ENCODE data around the gene PEX11B. TPM values are rescaled to one million over a fixed set of nuclear protein-coding genes. Genes with fewer than 3 reads are reported as not detected.

Gene PEX11B, protein sequence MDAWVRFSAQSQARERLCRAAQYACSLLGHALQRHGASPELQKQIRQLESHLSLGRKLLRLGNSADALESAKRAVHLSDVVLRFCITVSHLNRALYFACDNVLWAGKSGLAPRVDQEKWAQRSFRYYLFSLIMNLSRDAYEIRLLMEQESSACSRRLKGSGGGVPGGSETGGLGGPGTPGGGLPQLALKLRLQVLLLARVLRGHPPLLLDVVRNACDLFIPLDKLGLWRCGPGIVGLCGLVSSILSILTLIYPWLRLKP
- total RNA-seq, result 31.0 and 31.4 TPM in 2 replicates

GRCh38 chr1:145918144-145918991 is at the start of gene PEX11B:
Gene PEX11B, minus strand, starts transcription at chr1:145918717. Its CDS starts 29 bp downstream, at chr1:145918688.

DNA sequence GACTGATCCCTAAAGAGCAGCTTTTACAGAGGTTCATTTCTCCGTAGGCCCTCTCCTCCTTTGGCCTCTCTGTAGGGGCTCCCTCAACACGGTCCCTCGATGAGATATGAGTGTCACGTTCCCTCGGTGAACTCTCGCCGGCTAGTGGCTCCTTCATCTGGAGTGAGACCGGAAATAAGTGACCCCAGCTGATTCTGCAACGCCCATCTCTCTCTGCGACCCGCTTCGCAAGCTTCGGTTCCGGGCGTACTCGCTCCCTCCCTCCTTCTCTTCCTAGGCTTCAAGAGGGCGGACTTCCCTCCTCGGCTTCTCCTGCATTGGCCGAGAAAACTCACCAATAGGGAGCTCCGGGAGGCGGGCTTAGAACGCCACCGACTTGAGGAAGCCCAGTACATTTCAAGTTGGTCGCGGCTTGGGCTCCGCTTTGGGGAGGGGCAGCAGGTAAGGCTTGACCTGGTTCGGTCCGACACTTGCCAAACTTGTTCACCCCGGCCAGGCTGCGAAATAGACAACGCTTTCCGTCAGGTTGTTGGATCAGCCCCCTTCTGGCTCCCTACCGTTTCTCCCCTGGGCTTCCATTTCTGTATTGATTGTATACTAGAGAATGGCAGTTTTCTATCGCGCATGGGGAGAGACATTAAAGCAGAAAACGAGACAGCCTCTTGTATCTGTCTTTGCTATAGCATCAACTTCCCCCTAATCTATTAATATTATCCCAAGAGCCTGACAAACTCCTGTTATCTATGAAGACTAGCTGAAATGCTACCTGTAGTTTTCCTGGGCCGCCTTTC is 46.0 kb upstream of the PEX11B start, which contains the start of the genes ANKRD34A and POLR3GL:
ANKRD34A (minus strand) TSS at position 248 of the 791 bp plus-strand sequence. CDS start 2,816 bp downstream, outside the sequence.
POLR3GL (plus strand) TSS at position 363 of the 791 bp plus-strand sequence. CDS start 10,176 bp downstream, outside the sequence.

DNA sequence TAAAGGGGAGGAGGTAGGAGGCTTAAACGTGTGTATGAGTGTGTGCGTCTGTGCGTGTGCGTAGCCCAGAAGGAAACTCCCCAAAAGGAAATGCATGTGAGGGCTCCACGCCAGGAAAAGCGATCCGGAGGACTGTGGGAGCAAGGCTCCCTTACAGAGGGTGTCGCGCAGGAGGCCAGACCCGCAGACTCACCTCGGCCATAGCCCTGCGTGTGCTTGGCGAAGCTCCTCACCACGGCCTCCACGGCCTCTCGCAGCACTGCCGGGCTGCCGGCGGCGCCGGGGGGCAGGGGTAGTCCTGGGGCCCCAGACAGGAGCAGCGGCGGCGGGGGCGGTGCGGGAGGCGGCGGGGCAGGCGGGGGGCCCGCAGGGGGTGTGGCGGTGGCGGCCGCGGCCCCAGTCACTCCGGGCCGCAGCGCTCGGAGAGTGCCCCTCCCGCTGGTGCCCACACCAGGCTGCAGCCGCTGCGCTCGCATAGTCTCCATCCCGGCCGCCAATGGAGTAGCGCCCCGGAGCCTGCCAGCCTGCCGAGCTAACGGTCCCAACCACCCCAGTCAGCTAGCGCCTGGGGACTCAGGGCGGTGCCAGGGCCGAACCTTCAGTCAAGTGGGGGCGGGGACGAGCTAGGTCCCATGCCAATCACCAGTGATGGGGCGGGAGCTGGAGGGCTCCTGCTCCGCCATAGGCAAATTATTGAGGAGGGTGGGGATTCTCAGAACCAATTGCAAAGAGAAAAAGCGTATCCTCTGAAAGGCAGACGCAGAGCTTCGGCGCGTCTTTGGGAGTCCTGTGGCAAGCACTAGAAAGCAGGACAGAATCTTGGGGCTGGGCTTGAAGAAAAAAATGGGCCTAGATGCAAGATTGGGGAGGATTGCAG is 39.2 kb upstream of the PEX11B start, which contains the start of gene LIX1L:
LIX1L (minus strand) TSS at position 575 of the 877 bp plus-strand sequence; CDS start at position 485, 90 bp downstream.

GRCh38 chr1:145927063-145927886 is 8.8 kb upstream of the PEX11B start, which contains the start of gene RBM8A:
Gene RBM8A, minus strand, starts transcription at chr1:145927484. Its CDS starts 58 bp downstream, at chr1:145927426.

DNA sequence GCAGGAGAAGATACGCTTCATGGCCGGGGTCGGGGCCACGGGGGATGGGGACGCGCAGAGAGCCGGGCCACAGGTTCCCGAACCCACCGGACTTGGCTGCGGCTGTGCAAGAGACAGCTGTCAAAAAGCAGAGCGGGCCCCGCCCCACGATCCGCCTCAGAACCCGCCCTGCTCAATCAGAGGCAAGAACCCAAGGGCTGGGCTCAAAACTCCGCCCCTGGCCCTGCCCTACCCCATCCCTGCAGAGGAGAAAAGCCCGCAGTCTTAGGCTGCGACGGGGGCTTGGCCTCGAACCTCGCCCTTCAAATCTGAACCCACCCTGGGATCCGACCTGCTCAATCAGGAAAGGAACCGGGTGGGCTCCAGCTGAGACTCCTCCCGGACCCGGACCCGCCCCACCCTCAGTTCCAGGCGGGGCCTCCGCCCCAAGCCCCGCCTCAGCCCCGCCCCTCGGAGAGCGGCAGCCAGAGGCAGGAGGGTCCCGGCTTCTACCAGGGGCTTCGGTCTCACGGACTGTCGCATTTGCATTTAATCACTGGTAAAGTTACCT is 32.7 kb downstream of the PEX11B start, which contains the start of gene ANKRD35:
ANKRD35 (minus strand) TSS at position 129 of the 550 bp plus-strand sequence; CDS start at position 21, 108 bp downstream.

Other genes starting within 250 kb of the PEX11B start
- 0.40 and 0.75 TPM in 2 replicates for gene PDZK1, start 211.3 kb downstream of the PEX11B start, total RNA-seq
- not detected in 2 replicates for gene CD160, start 199.2 kb downstream of the PEX11B start, total RNA-seq
- gene RNF115, start 94.6 kb downstream of the PEX11B start, total RNA-seq, result 11.9 and 17.2 TPM in 2 replicates
- gene POLR3C, start 94.5 kb downstream of the PEX11B start, total RNA-seq, result 30.8 and 32.3 TPM in 2 replicates
- gene NUDT17, start 73.1 kb downstream of the PEX11B start, total RNA-seq, result 3.7 and 4.1 TPM in 2 replicates
- gene PIAS3, start 59.6 kb downstream of the PEX11B start, total RNA-seq, result 8.1 and 14.1 TPM in 2 replicates
- 8.5 and 11.2 TPM in 2 replicates for gene ANKRD35, start 32.9 kb downstream of the PEX11B start, total RNA-seq
- 36.7 and 59.4 TPM in 2 replicates for gene ITGA10, start 8.7 kb downstream of the PEX11B start, total RNA-seq
- 116 and 118 TPM in 2 replicates for gene RBM8A, start 8.8 kb upstream of the PEX11B start, total RNA-seq
- 16.9 and 21.9 TPM in 2 replicates for gene LIX1L, start 39.3 kb upstream of the PEX11B start, total RNA-seq
- gene ANKRD34A, start 45.9 kb upstream of the PEX11B start, total RNA-seq, result 0.40 and 0.62 TPM in 2 replicates
- 26.4 and 27.6 TPM in 2 replicates for gene POLR3GL, start 46.0 kb upstream of the PEX11B start, total RNA-seq
- gene TXNIP, start 77.9 kb upstream of the PEX11B start, total RNA-seq, result 21.0 and 51.5 TPM in 2 replicates
- gene HJV, start 103.0 kb upstream of the PEX11B start, total RNA-seq, result 0.06 TPM in 1 of 2 replicates, not detected in the other
- gene NBPF10, start 226.1 kb upstream of the PEX11B start, total RNA-seq, result 4.4 TPM in 2 replicates